ENCODE data around the gene CFAP221. TPM values are rescaled to one million over a fixed set of nuclear protein-coding genes. Genes with fewer than 3 reads are reported as not detected.
"Not testable (repeated sequence)": the region's sequence is repeated elsewhere in the genome, so short reads cannot be mapped to it uniquely, and the experiment has no call there.

CFAP221 gene
- total RNA-seq, 2 experiments from 2014 or later: not detected

DNA sequence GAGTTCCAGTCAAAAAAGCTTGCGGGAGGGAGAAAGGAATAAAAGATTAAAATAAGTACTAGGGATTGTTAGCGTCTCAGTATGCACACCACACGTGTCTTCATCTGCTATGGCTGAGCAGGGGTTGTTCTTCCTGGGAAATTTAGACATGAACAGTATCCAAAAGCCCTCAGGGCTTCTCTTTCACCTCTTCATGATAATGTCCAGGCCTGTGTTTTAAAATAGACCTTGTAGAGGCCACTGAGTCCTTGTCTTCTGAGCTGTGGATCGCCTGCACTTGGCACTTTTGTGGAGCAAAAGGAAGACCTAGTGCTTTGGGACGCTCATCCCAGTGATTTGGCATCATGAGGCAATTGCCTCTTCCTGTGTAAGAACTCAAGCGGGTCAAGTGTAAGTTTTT, 52.4 kb downstream of the CFAP221 start:
- Mint-ChIP-seq H3K9me3 (ENCODE audit: low read depth) (no peaks in the 10 kb centered on the region), H3K4me1 (no peaks in the 10 kb centered on the region), H3K27me3 (peaks cover 3% of the 10 kb centered on the region), H3K36me3 (ENCODE audit: low read depth) (no peaks in the 10 kb centered on the region), H3K4me3 (no peak overlapping the region), H3K27ac (no peak overlapping the region)
- POLR2A ChIA-PET: no interaction called here
- intact Hi-C loops (cut with DNase I, micrococcal nuclease): no loop called here
- DNase-seq: no peak
- CTCF ChIA-PET: interaction anchor here (0.5 kb wide), 1 partner anchor 67 kb away, joined by 4 read pairs; no protein-coding TSS in a partner anchor
- ATAC-seq: no peak

DNA sequence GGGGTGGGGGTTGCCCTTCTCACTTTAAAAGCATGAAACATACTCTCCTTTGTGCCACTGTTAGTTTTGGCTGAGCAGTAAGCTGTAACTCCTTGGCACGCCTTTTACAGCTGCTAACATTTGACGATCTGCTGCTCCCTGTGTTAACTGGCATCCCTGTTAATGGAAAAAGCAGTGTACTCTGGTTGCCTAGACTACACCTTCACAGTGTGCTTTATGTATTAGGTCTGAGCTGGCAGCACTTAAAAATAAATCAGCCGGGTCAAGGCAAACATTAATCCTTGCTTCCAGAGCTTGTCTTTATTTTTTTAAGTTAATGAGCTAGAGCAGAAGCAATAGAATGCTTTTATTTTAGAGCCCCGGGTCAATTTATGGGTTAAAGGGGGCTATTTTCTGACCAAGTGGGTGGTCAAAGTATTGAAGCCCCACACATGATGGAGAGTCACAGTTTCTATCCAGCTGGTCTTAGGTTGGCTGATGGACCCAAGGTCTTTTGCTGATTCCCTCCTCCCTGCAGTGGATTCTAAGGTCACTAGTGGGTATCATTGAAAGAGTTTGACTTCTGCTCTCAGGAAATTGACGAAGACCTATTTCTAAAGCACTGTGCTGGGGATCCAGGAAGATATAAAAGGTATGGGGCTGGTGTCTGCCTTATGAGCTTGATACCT, 54.5 kb downstream of the CFAP221 start:
- no peak for DNase-seq
- POLR2A ChIA-PET: interaction anchor here (0.7 kb wide), 1 partner anchor 176 kb away, joined by 3 read pairs; no protein-coding TSS in a partner anchor
- Mint-ChIP-seq H3K4me1 (no peaks in the 10 kb centered on the region), H3K27me3 (peaks cover 3% of the 10 kb centered on the region), H3K4me3 (no peak overlapping the region), H3K36me3 (ENCODE audit: low read depth) (no peaks in the 10 kb centered on the region), H3K27ac (no peak overlapping the region), H3K9me3 (ENCODE audit: low read depth) (no peaks in the 10 kb centered on the region)
- no peak for ATAC-seq
- intact Hi-C loops (cut with DNase I, micrococcal nuclease): no loop called here
- CTCF ChIA-PET: interaction anchor here (0.9 kb wide), 1 partner anchor 427 kb away, joined by 3 read pairs; no protein-coding TSS in a partner anchor

DNA sequence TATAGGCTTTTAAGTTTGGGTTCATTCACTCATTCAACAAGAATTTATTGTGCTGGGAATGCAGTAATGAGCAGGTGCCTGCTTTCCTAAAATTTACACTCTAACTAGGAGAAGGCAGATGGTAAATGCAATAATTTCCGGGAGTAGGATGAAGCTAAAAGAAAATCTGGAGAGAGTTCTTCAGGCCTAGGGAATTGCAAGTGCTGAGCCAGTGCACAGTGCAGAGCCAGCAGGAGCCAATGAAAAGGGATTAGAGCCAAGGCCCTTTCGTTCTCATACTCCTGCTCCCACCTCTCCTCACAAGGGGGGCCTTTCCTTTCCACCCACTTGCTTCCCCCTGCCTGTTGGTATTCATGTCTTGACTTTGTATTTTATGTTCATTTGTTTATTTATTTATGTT, 55.1 kb downstream of the CFAP221 start:
- POLR2A ChIA-PET: interaction anchor here (0.7 kb wide), 1 partner anchor 177 kb away, joined by 3 read pairs; no protein-coding TSS in a partner anchor
- H3K9me3 Mint-ChIP-seq (ENCODE audit: low read depth): no peaks in the 10 kb centered on the region
- CTCF ChIA-PET: interaction anchor here (0.9 kb wide), 1 partner anchor 427 kb away, joined by 3 read pairs; no protein-coding TSS in a partner anchor
- ATAC-seq: no peak
- no peaks in the 10 kb centered on the region for H3K36me3 Mint-ChIP-seq (ENCODE audit: low read depth)
- intact Hi-C loops (cut with DNase I, micrococcal nuclease): no loop called here
- no peak overlapping the region for H3K27ac Mint-ChIP-seq
- DNase-seq: no peak
- peaks cover 3% of the 10 kb centered on the region for H3K27me3 Mint-ChIP-seq
- H3K4me3 Mint-ChIP-seq: no peak overlapping the region
- H3K4me1 Mint-ChIP-seq: no peaks in the 10 kb centered on the region

DNA sequence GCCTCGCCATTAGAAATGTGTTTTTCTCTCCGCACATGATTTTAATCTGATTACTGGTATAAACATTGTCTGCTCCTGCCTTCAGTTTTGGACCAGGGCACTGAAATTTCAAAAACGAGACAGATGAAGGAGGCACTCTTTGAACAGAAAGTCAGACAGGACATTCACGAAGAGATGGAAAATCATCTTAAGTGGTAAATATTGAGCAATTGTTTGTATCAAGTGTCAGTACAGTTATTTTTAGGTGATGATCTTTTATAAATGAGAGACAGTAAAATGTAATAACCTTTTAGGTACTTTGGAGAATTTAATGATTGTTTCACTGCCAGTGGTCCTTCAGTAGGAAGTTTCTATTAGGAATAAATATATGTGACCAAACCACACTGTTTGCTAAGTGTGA, 60.8 kb downstream of the CFAP221 start:
- ATAC-seq (no peak), DNase-seq (no peak)
- Mint-ChIP-seq H3K27ac (no peak overlapping the region), H3K27me3 (peaks cover 14% of the 10 kb centered on the region), H3K4me3 (no peak overlapping the region), H3K9me3 (ENCODE audit: low read depth) (no peaks in the 10 kb centered on the region), H3K4me1 (no peaks in the 10 kb centered on the region), H3K36me3 (ENCODE audit: low read depth) (no peaks in the 10 kb centered on the region)
- intact Hi-C loops (cut with DNase I, micrococcal nuclease): no loop called here
- CTCF ChIA-PET: no interaction called here
- POLR2A ChIA-PET: no interaction called here

DNA sequence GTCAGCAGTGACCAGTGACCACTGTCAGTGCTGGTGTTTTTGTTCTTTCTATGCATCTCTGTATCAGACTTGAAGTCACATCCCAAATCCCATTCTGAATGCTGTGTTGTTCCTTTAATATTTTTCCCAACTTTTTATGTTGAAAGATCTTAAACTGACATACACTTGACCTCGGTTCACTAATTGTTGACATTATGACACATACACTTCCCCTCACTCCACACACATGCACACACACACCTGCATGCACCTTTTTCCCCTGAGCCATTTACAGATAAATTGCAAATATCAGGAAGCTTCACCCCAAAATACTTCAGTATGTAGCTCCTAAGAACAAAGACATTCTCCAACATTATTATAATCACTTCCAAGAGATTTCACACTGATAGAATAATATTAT, 62.4 kb downstream of the CFAP221 start:
- H3K4me1 Mint-ChIP-seq: no peaks in the 10 kb centered on the region
- CTCF ChIA-PET: no interaction called here
- DNase-seq: no peak
- H3K36me3 Mint-ChIP-seq (ENCODE audit: low read depth): no peaks in the 10 kb centered on the region
- intact Hi-C loops (cut with DNase I, micrococcal nuclease): no loop called here
- POLR2A ChIA-PET: no interaction called here
- H3K4me3 Mint-ChIP-seq: no peak overlapping the region
- ATAC-seq: no peak
- no peak overlapping the region for H3K27ac Mint-ChIP-seq
- H3K27me3 Mint-ChIP-seq: peaks cover 15% of the 10 kb centered on the region
- H3K9me3 Mint-ChIP-seq (ENCODE audit: low read depth): no peaks in the 10 kb centered on the region

DNA sequence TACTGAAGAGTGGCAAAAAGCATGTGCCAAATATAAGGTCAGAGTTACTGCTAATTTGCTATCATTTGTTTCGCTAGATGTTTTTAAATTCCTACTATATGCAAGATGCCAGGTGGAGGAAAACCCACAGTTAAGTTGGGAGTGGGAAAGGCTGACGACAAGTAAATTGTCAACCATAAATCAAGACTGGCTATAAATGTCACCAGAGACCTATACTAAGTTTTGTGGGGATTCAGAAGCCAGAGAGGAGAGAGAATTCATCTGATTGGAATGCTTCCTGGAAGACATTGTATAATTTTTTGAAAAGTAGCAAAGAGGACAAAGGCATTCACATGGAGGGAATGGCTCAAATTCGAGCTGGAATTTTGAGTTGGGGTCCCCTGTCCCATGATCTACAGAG, 64.3 kb downstream of the CFAP221 start:
- H3K36me3 Mint-ChIP-seq (ENCODE audit: low read depth): no peaks in the 10 kb centered on the region
- peaks cover 16% of the 10 kb centered on the region for H3K27me3 Mint-ChIP-seq
- DNase-seq: no peak
- POLR2A ChIA-PET: no interaction called here
- H3K4me1 Mint-ChIP-seq: no peaks in the 10 kb centered on the region
- CTCF ChIA-PET: no interaction called here
- no peaks in the 10 kb centered on the region for H3K9me3 Mint-ChIP-seq (ENCODE audit: low read depth)
- intact Hi-C loops (cut with DNase I, micrococcal nuclease): no loop called here
- H3K27ac Mint-ChIP-seq: no peak overlapping the region
- H3K4me3 Mint-ChIP-seq: no peak overlapping the region
- no peak for ATAC-seq

DNA sequence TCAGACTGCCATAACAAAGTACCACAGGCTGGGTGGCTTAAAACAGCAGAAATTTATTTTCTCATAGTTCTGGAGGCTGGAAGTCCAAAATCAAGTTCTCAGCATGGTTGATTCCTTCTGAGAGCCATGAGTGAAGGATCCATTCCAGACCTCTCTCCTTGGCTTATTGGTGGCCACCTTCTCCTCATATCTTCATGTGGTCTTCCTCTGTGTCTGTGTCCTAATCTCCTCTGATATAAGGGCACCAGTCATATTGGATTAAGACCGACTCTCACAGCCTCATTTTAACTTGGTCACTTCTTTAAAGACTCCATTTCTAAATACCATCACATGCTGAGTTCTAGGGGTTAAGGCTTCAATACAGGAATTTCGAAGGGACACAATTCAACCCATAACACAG, 65.1 kb downstream of the CFAP221 start:
- CTCF ChIA-PET: no interaction called here
- Mint-ChIP-seq H3K4me1 (no peaks in the 10 kb centered on the region), H3K36me3 (ENCODE audit: low read depth) (no peaks in the 10 kb centered on the region), H3K9me3 (ENCODE audit: low read depth) (peaks cover 7% of the 10 kb centered on the region), H3K4me3 (no peak overlapping the region), H3K27ac (no peak overlapping the region), H3K27me3 (peaks cover 16% of the 10 kb centered on the region)
- POLR2A ChIA-PET: no interaction called here
- ATAC-seq (no peak), DNase-seq (no peak)
- intact Hi-C loops (cut with DNase I, micrococcal nuclease): no loop called here

DNA sequence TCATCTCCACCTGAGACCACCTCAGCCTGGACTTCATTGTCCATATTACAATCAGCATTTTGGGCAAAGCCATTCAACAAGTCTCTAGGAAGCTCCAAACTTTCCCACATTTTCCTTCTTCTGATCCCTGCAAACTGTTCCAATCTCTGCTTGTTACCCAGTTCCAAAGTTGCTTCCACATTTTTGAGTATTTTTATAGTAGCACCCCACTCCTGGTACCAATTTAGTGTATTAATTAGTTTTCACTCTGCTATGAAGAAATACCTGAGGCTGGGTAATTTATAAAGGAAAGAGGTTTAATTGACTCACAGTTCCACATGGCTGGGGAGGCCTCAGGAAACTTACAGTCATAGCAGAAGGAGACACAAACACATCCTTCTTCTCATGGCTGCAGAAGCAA, 69.9 kb downstream of the CFAP221 start:
- CTCF ChIA-PET; H3K27ac Mint-ChIP-seq; intact Hi-C loops (cut with DNase I, micrococcal nuclease); H3K4me1 Mint-ChIP-seq; H3K4me3 Mint-ChIP-seq; ATAC-seq; POLR2A ChIA-PET; DNase-seq; H3K36me3 Mint-ChIP-seq (ENCODE audit: low read depth): not testable (repeated sequence)
- Mint-ChIP-seq H3K27me3 (peaks cover 18% of the 10 kb centered on the region), H3K9me3 (ENCODE audit: low read depth) (peaks cover 14% of the 10 kb centered on the region)

DNA sequence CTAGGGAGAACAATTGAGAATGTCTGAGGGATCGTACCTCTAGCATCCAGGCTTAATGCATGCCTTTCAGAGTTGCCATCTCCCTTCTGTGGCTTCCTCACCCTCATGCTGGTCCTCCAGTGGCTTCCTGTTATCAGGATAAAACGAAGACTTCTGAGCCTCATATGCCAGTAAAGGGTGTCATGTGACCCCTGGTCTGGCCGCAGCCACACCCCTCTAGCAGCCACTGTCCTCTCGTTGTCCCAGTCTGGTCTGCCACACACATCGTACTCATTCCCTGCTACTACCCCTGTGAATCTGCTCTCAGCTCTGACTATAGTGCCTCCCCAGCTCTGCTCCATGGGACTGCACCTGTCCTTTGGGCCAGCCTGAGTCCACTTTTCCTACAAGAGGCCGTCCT, 72.2 kb downstream of the CFAP221 start:
- CTCF ChIA-PET: no interaction called here

DNA sequence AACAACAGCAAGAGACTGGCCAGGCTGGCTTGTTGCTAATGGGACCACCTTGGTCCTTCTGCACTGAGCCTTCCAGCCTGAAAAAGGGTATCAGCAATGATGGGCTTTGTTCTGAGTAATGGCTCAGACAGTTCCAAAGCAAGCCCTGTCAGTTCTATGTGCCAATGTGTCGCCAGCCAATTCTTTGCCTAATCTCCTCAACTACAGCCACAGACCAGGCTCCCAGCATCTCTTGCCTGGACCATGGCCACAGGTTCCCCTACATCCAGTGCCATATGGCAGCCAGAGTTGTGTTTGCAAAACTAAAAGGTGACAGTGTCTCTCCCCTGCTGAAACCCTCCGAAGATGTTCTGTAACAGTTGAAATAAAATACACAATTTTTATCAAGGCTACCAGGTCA, 73.2 kb downstream of the CFAP221 start:
- Mint-ChIP-seq H3K4me1 (no peaks in the 10 kb centered on the region), H3K27ac (no peak overlapping the region), H3K27me3 (peaks cover 17% of the 10 kb centered on the region), H3K9me3 (ENCODE audit: low read depth) (peaks cover 14% of the 10 kb centered on the region), H3K4me3 (no peak overlapping the region), H3K36me3 (ENCODE audit: low read depth) (no peaks in the 10 kb centered on the region)
- no peak for ATAC-seq
- POLR2A ChIA-PET: no interaction called here
- CTCF ChIA-PET: no interaction called here
- intact Hi-C loops (cut with DNase I, micrococcal nuclease): no loop called here
- DNase-seq: no peak

More for the DNA sequence above, 72.2 kb downstream of the CFAP221 start:
- Mint-ChIP-seq H3K36me3 (ENCODE audit: low read depth) (no peaks in the 10 kb centered on the region), H3K9me3 (ENCODE audit: low read depth) (peaks cover 14% of the 10 kb centered on the region), H3K27ac (no peak overlapping the region), H3K4me1 (no peaks in the 10 kb centered on the region), H3K4me3 (no peak overlapping the region), H3K27me3 (peaks cover 17% of the 10 kb centered on the region)
- POLR2A ChIA-PET: no interaction called here
- ATAC-seq (no peak), DNase-seq (no peak)
- intact Hi-C loops (cut with DNase I, micrococcal nuclease): no loop called here

DNA sequence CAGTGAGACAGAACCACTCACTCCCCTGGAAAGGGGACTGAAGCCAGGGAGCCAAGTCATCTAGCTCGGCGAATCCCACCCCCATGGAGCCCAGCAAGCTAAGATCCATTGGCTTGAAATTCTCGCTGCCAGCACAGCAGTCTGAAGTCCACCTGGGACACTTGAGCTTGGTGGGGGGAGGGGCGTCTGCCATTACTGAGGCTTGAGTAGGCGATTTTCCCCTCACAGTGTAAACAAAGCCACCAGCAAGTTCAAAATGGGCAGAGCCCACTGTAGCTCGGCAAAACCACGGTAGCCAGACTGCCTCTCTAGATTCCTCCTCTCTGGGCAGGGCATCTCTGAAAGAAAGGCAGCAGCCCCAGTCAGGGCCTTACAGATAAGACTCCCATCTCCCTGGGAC, 74.5 kb downstream of the CFAP221 start:
- DNase-seq; H3K4me1 Mint-ChIP-seq; H3K27ac Mint-ChIP-seq; ATAC-seq; H3K4me3 Mint-ChIP-seq; POLR2A ChIA-PET; H3K36me3 Mint-ChIP-seq (ENCODE audit: low read depth); intact Hi-C loops (cut with DNase I, micrococcal nuclease); CTCF ChIA-PET: not testable (repeated sequence)
- peaks cover 17% of the 10 kb centered on the region for H3K27me3 Mint-ChIP-seq
- H3K9me3 Mint-ChIP-seq (ENCODE audit: low read depth): peaks cover 13% of the 10 kb centered on the region

DNA sequence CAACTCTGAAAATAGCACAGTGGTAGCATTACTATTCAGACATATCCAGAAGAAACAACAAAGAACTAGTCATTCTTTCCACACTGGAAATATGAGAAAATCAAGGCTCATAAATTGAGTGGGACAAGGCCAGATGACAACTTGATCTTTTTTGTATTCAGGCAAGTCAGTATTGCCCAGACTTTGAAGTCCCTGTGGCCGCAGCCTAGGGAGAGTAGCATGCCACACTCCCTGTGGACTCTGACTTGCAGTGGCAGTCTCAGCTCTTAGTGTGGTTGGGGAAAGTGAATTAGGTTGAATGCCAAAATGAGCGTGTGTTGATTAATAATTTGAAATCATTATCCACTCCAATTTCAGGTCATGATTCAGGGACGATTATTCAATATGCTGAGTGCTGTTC, 81.0 kb downstream of the CFAP221 start:
- CTCF ChIA-PET: interaction anchor here (1.0 kb wide), 1 partner anchor 17 kb away, joined by 3 read pairs; no protein-coding TSS in a partner anchor
- H3K4me3 Mint-ChIP-seq: no peak overlapping the region
- H3K4me1 Mint-ChIP-seq: no peaks in the 10 kb centered on the region
- no peaks in the 10 kb centered on the region for H3K36me3 Mint-ChIP-seq (ENCODE audit: low read depth)
- ATAC-seq (no peak), DNase-seq (no peak)
- intact Hi-C loops (cut with DNase I, micrococcal nuclease): no loop called here
- no peaks in the 10 kb centered on the region for H3K9me3 Mint-ChIP-seq (ENCODE audit: low read depth)
- POLR2A ChIA-PET: no interaction called here
- peaks cover 7% of the 10 kb centered on the region for H3K27me3 Mint-ChIP-seq
- H3K27ac Mint-ChIP-seq: no peak overlapping the region

Data from activated CD4-positive, alpha-beta T cell treated with anti-CD3 and anti-CD28 coated beads for 36 hours (primary cell).